Measurements from ENCODE around the gene SCAPER.

Gene SCAPER

DNA sequence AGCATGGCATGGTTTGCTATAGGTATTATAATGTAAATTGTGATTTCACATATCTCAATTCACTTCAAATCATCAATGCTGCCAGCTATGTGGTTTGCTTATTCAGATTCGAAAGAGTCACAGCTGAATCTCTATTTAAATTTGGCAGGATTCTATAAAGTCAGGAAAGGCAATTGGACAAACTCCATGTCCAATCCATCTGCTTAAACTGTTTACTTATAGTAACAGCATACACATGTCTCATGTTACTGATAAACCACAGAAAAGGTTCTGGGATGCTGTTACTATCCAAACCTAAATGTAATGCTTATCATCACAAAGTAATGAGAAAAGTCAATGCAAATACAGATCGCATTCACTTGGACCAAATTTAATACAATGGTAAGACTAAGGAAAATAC, 338.9 kb downstream of the SCAPER start:
- no peaks in the 10 kb centered on the region for H3K27me3 ChIP-seq (ENCODE audit: insufficient read depth, poor library complexity, severe bottlenecking)
- H3K4me3 ChIP-seq (replicated peaks; ENCODE audit: insufficient read depth, low read length), result no peak overlapping the region
- H3K27ac ChIP-seq (replicated peaks), result no peak overlapping the region
- DNase-seq (ENCODE audit: low read depth in 1 of 2, low spot score in 1 of 2), result no peak
- TF ChIP-seq SPI1 (IDR thresholded peaks at IDR 0.05; ENCODE audit: borderline replicate concordance, low read depth) (no peak), POLR2AphosphoS5 (IDR thresholded peaks at IDR 0.05; ENCODE audit: low read depth) (no peak), GABPA (IDR thresholded peaks at IDR 0.05; ENCODE audit: low read depth) (no peak)
- TF ChIP-seq, protein P1, sequence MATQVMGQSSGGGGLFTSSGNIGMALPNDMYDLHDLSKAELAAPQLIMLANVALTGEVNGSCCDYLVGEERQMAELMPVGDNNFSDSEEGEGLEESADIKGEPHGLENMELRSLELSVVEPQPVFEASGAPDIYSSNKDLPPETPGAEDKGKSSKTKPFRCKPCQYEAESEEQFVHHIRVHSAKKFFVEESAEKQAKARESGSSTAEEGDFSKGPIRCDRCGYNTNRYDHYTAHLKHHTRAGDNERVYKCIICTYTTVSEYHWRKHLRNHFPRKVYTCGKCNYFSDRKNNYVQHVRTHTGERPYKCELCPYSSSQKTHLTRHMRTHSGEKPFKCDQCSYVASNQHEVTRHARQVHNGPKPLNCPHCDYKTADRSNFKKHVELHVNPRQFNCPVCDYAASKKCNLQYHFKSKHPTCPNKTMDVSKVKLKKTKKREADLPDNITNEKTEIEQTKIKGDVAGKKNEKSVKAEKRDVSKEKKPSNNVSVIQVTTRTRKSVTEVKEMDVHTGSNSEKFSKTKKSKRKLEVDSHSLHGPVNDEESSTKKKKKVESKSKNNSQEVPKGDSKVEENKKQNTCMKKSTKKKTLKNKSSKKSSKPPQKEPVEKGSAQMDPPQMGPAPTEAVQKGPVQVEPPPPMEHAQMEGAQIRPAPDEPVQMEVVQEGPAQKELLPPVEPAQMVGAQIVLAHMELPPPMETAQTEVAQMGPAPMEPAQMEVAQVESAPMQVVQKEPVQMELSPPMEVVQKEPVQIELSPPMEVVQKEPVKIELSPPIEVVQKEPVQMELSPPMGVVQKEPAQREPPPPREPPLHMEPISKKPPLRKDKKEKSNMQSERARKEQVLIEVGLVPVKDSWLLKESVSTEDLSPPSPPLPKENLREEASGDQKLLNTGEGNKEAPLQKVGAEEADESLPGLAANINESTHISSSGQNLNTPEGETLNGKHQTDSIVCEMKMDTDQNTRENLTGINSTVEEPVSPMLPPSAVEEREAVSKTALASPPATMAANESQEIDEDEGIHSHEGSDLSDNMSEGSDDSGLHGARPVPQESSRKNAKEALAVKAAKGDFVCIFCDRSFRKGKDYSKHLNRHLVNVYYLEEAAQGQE (IDR thresholded peaks at IDR 0.05; ENCODE audit: insufficient replicate concordance, low read depth), result no peak
- TF ChIP-seq, protein P2, sequence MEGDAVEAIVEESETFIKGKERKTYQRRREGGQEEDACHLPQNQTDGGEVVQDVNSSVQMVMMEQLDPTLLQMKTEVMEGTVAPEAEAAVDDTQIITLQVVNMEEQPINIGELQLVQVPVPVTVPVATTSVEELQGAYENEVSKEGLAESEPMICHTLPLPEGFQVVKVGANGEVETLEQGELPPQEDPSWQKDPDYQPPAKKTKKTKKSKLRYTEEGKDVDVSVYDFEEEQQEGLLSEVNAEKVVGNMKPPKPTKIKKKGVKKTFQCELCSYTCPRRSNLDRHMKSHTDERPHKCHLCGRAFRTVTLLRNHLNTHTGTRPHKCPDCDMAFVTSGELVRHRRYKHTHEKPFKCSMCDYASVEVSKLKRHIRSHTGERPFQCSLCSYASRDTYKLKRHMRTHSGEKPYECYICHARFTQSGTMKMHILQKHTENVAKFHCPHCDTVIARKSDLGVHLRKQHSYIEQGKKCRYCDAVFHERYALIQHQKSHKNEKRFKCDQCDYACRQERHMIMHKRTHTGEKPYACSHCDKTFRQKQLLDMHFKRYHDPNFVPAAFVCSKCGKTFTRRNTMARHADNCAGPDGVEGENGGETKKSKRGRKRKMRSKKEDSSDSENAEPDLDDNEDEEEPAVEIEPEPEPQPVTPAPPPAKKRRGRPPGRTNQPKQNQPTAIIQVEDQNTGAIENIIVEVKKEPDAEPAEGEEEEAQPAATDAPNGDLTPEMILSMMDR (IDR thresholded peaks at IDR 0.05; ENCODE audit: insufficient read depth, low read length), result no peak

DNA sequence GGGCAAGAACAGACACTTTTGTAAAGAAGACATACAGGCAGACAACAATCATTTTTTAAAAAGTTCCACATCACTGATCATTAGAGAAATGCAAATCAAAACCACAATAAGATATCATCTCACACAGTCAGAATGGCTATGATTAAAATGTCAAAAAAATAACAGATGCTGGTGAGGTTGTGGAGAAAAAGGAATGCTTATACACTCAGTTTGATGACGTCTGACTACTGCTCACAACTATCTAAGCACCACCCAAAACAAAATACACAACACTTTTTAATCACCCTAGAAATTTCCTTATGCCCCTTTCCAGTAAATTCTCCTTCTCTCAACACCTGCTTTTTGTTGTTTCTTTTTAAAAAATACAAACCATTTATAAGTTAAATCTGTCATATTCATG, 339.8 kb downstream of the SCAPER start:
- Histone ChIP-seq H3K27ac (replicated peaks) (no peak overlapping the region), H3K4me3 (replicated peaks; ENCODE audit: insufficient read depth, low read length) (no peak overlapping the region), H3K27me3 (ENCODE audit: insufficient read depth, poor library complexity, severe bottlenecking) (no peaks in the 10 kb centered on the region)
- no peak for DNase-seq (ENCODE audit: low read depth in 1 of 2, low spot score in 1 of 2)
- TF ChIP-seq POLR2AphosphoS5 (IDR thresholded peaks at IDR 0.05; ENCODE audit: low read depth) (no peak), SPI1 (IDR thresholded peaks at IDR 0.05; ENCODE audit: borderline replicate concordance, low read depth) (no peak), GABPA (IDR thresholded peaks at IDR 0.05; ENCODE audit: low read depth) (no peak)
- TF ChIP-seq, protein P1 (IDR thresholded peaks at IDR 0.05; ENCODE audit: insufficient replicate concordance, low read depth), result no peak
- TF ChIP-seq, protein P2 (IDR thresholded peaks at IDR 0.05; ENCODE audit: insufficient read depth, low read length), result no peak

DNA sequence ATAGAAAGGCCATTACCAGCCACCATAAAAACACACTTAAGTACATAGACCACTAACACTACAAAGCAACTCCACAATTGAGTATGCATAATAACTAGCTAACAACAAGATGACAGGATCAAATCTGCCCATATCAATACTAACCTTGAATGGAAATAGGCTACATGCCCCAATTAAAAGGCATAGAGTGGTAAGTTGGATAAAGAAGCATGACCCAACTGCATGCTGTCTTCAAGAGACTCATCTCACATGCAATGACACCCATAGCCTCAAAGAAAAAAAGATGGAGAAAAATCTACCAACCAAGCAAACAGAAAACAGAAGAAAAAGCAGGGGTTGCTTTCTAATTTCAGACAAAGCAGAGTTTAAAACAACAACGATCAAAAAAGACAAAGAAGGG, 349.9 kb downstream of the SCAPER start:
- no peak for DNase-seq (ENCODE audit: low read depth in 1 of 2, low spot score in 1 of 2)
- no peak for TF ChIP-seq GABPA (IDR thresholded peaks at IDR 0.05; ENCODE audit: low read depth)
- TF ChIP-seq, protein P1 (IDR thresholded peaks at IDR 0.05; ENCODE audit: insufficient replicate concordance, low read depth), result no peak
- TF ChIP-seq, protein P2 (IDR thresholded peaks at IDR 0.05; ENCODE audit: insufficient read depth, low read length), result no peak
- TF ChIP-seq POLR2AphosphoS5 (IDR thresholded peaks at IDR 0.05; ENCODE audit: low read depth), result no peak
- TF ChIP-seq SPI1 (IDR thresholded peaks at IDR 0.05; ENCODE audit: borderline replicate concordance, low read depth), result no peak
- Histone ChIP-seq H3K27me3 (ENCODE audit: insufficient read depth, poor library complexity, severe bottlenecking) (no peaks in the 10 kb centered on the region), H3K4me3 (replicated peaks; ENCODE audit: insufficient read depth, low read length) (no peak overlapping the region), H3K27ac (replicated peaks) (no peak overlapping the region)

All from HL-60 (cell line).